ENCODE measurements around the gene TMEM253. TPM values are rescaled to one million over a fixed set of nuclear protein-coding genes. Genes with fewer than 3 reads are reported as not detected.

The TMEM253 gene
- total and polyA plus RNA-seq, 4 donors = 0.14 to 0.25 (median 0.19) TPM; not detected in 1

- DNase-seq (ENCODE audit: low spot score) = no peak
Measured at GRCh38 chr14:21113369-21113768, 12.5 kb downstream of the TMEM253 start.

GRCh38 chr14:21118933-21119332 is 18.1 kb downstream of the TMEM253 start:
- 93% methylated on average over 3 of the region's 3 CpGs for WGBS

More at GRCh38 chr14:21113369-21113768, 12.5 kb downstream of the TMEM253 start:
- Histone ChIP-seq H3K4me3 (ENCODE audit: low read depth in 1 of 3, low read length in 3 of 3) (no peak overlapping the region), H3K4me1 (ENCODE audit: control insufficient read depth in 4 of 4, insufficient read depth in 4 of 4, low read length in 3 of 4) (peaks cover 0 to 1% (median 0%) of the 10 kb centered on the region in 4 donors), H3K27me3 (ENCODE audit: control insufficient read depth in 4 of 4, insufficient read depth in 4 of 4, low read length in 3 of 4) (no peaks in the 10 kb centered on the region), H3K27ac (ENCODE audit: low read depth in 1 of 2, low read length in 2 of 2) (no peak overlapping the region), H3K9me3 (ENCODE audit: control insufficient read depth in 4 of 4, low read length in 3 of 4) (no peaks in the 10 kb centered on the region), H3K36me3 (ENCODE audit: control insufficient read depth in 4 of 4, insufficient read depth in 3 of 4, low read depth in 1 of 4, low read length in 3 of 4) (no peaks in the 10 kb centered on the region), H3K9ac (ENCODE audit: low read depth in 1 of 2, low read length in 2 of 2) (no peak overlapping the region)
- TF ChIP-seq FOXA2 (IDR thresholded peaks at IDR 0.05) = no peak
- no peak for TF ChIP-seq RAD21 (IDR thresholded peaks at IDR 0.05)
- TF ChIP-seq, protein P1, sequence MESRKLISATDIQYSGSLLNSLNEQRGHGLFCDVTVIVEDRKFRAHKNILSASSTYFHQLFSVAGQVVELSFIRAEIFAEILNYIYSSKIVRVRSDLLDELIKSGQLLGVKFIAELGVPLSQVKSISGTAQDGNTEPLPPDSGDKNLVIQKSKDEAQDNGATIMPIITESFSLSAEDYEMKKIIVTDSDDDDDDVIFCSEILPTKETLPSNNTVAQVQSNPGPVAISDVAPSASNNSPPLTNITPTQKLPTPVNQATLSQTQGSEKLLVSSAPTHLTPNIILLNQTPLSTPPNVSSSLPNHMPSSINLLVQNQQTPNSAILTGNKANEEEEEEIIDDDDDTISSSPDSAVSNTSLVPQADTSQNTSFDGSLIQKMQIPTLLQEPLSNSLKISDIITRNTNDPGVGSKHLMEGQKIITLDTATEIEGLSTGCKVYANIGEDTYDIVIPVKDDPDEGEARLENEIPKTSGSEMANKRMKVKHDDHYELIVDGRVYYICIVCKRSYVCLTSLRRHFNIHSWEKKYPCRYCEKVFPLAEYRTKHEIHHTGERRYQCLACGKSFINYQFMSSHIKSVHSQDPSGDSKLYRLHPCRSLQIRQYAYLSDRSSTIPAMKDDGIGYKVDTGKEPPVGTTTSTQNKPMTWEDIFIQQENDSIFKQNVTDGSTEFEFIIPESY (IDR thresholded peaks at IDR 0.05) = no peak
- TF ChIP-seq, protein P2, sequence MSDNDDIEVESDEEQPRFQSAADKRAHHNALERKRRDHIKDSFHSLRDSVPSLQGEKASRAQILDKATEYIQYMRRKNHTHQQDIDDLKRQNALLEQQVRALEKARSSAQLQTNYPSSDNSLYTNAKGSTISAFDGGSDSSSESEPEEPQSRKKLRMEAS (IDR thresholded peaks at IDR 0.05) = no peak
- no peak for TF ChIP-seq ATF3 (IDR thresholded peaks at IDR 0.05)
- TF ChIP-seq TAF1 (conservative IDR thresholded peaks at IDR 0.05) = no peak
- 97% methylated on average over 2 of the region's 2 CpGs for WGBS

More at GRCh38 chr14:21118933-21119332, 18.1 kb downstream of the TMEM253 start:
- Histone ChIP-seq H3K9ac (ENCODE audit: low read depth in 1 of 2, low read length in 2 of 2) (no peak overlapping the region), H3K36me3 (ENCODE audit: control insufficient read depth in 4 of 4, insufficient read depth in 3 of 4, low read depth in 1 of 4, low read length in 3 of 4) (no peaks in the 10 kb centered on the region), H3K4me3 (ENCODE audit: low read depth in 1 of 3, low read length in 3 of 3) (no peak overlapping the region), H3K9me3 (ENCODE audit: control insufficient read depth in 4 of 4, low read length in 3 of 4) (no peaks in the 10 kb centered on the region), H3K27ac (ENCODE audit: low read depth in 1 of 2, low read length in 2 of 2) (no peak overlapping the region), H3K27me3 (ENCODE audit: control insufficient read depth in 4 of 4, insufficient read depth in 4 of 4, low read length in 3 of 4) (no peaks in the 10 kb centered on the region), H3K4me1 (ENCODE audit: control insufficient read depth in 4 of 4, insufficient read depth in 4 of 4, low read length in 3 of 4) (no peaks in the 10 kb centered on the region)
- TF ChIP-seq NR2F2 (IDR thresholded peaks at IDR 0.05) = no peak
- TF ChIP-seq, protein P3, sequence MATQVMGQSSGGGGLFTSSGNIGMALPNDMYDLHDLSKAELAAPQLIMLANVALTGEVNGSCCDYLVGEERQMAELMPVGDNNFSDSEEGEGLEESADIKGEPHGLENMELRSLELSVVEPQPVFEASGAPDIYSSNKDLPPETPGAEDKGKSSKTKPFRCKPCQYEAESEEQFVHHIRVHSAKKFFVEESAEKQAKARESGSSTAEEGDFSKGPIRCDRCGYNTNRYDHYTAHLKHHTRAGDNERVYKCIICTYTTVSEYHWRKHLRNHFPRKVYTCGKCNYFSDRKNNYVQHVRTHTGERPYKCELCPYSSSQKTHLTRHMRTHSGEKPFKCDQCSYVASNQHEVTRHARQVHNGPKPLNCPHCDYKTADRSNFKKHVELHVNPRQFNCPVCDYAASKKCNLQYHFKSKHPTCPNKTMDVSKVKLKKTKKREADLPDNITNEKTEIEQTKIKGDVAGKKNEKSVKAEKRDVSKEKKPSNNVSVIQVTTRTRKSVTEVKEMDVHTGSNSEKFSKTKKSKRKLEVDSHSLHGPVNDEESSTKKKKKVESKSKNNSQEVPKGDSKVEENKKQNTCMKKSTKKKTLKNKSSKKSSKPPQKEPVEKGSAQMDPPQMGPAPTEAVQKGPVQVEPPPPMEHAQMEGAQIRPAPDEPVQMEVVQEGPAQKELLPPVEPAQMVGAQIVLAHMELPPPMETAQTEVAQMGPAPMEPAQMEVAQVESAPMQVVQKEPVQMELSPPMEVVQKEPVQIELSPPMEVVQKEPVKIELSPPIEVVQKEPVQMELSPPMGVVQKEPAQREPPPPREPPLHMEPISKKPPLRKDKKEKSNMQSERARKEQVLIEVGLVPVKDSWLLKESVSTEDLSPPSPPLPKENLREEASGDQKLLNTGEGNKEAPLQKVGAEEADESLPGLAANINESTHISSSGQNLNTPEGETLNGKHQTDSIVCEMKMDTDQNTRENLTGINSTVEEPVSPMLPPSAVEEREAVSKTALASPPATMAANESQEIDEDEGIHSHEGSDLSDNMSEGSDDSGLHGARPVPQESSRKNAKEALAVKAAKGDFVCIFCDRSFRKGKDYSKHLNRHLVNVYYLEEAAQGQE (IDR thresholded peaks at IDR 0.05) = no peak
- TF ChIP-seq HNF4A (conservative IDR thresholded peaks at IDR 0.05) = no peak
- TF ChIP-seq RAD21 (IDR thresholded peaks at IDR 0.05) = no peak
- TF ChIP-seq JUND (IDR thresholded peaks at IDR 0.05) = no peak
- TF ChIP-seq RXRA (IDR thresholded peaks at IDR 0.05) = no peak
- no peak for TF ChIP-seq GABPA (IDR thresholded peaks at IDR 0.05 in 1 of 2, conservative IDR thresholded peaks at IDR 0.05 in 1 of 2)
- TF ChIP-seq, protein P4, sequence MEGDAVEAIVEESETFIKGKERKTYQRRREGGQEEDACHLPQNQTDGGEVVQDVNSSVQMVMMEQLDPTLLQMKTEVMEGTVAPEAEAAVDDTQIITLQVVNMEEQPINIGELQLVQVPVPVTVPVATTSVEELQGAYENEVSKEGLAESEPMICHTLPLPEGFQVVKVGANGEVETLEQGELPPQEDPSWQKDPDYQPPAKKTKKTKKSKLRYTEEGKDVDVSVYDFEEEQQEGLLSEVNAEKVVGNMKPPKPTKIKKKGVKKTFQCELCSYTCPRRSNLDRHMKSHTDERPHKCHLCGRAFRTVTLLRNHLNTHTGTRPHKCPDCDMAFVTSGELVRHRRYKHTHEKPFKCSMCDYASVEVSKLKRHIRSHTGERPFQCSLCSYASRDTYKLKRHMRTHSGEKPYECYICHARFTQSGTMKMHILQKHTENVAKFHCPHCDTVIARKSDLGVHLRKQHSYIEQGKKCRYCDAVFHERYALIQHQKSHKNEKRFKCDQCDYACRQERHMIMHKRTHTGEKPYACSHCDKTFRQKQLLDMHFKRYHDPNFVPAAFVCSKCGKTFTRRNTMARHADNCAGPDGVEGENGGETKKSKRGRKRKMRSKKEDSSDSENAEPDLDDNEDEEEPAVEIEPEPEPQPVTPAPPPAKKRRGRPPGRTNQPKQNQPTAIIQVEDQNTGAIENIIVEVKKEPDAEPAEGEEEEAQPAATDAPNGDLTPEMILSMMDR (IDR thresholded peaks at IDR 0.05; ENCODE audit: low read depth, low read length, missing input control) = no peak
- no peak for TF ChIP-seq SP1 (IDR thresholded peaks at IDR 0.05)
- TF ChIP-seq ATF3 (IDR thresholded peaks at IDR 0.05) = no peak
- TF ChIP-seq FOXA2 (IDR thresholded peaks at IDR 0.05) = no peak
- TF ChIP-seq YY1 (IDR thresholded peaks at IDR 0.05) = no peak
- TF ChIP-seq TAF1 (conservative IDR thresholded peaks at IDR 0.05) = no peak
- TF ChIP-seq EGR1 (IDR thresholded peaks at IDR 0.05; ENCODE audit: low read depth in 2 of 2) = no peak
- TF ChIP-seq, protein P2 (IDR thresholded peaks at IDR 0.05) = no peak
- TF ChIP-seq FOXA1 (IDR thresholded peaks at IDR 0.05) = no peak
- no peak for TF ChIP-seq HNF4G (IDR thresholded peaks at IDR 0.05)
- TF ChIP-seq, protein P1 (IDR thresholded peaks at IDR 0.05) = no peak
- DNase-seq (ENCODE audit: low spot score) = no peak

Data from liver (tissue), 9 donors.